ENCODE results near the gene ZYG11B. TPM values are rescaled to one million over a fixed set of nuclear protein-coding genes. Genes with fewer than 3 reads are reported as not detected.

ZYG11B gene
- total and polyA plus RNA-seq, 2 of the 13 experiments (the other 11 are each of a cell fraction or from before 2014, with no cell fraction given): 6.9 to 17.9 TPM

DNA sequence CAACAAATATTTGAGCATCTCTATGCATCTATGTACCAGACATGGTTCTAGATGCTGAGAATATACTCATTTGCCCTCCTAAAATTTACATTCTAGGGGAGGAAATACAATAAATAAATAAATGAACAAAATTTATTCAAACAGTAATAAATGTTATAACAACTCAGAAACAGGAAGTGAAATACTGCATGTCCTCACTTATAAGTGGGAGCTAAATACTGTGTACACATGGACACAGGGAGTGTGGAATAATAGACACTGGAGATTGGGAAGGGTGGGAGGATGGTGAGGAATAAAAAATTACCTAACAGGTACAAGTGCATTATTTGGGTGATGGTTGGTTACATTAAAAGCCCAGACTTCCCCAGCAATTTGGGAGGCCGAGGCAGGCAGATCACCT lies 32.4 kb upstream of the ZYG11B start:
- Histone ChIP-seq H3K9me3 (ENCODE audit: low read length) (no peaks in the 10 kb centered on the region), H3K9ac (ENCODE audit: insufficient read depth, low read depth, low read length) (no peak overlapping the region), H2AFZ (ENCODE audit: low read length) (no peak overlapping the region), H4K20me1 (ENCODE audit: insufficient read depth, low read length) (no peaks in the 10 kb centered on the region), H3K79me2 (ENCODE audit: insufficient read depth, low read length) (peaks cover 39% of the 10 kb centered on the region), H3K4me2 (ENCODE audit: low read depth, low read length) (no peak overlapping the region), H3K36me3 (replicated peaks in 1 of 2; ENCODE audit: control insufficient read depth in 1 of 2, insufficient read depth in 2 of 2, low read length in 2 of 2) (peaks cover 10 to 31% of the 10 kb centered on the region in 2 experiments), H3K4me3 (replicated peaks in 1 of 3; ENCODE audit: insufficient read depth in 1 of 3, low read depth in 2 of 3, low read length in 3 of 3) (no peak overlapping the region), H3K27me3 (ENCODE audit: control insufficient read depth in 1 of 2, insufficient read depth in 2 of 2, low read length in 2 of 2) (no peaks in the 10 kb centered on the region), H3K4me1 (ENCODE audit: insufficient read depth, low read length) (peaks cover 31% of the 10 kb centered on the region), H3K27ac (ENCODE audit: extremely low read length, insufficient read depth, low read length) (no peak overlapping the region)
- DNase-seq (ENCODE audit: low spot score) (no peak), ATAC-seq (no peak), FAIRE-seq (no peak)
- TF ChIP-seq SCMH1 (CRISPR knock-in tag; IDR thresholded peaks at IDR 0.05; ENCODE audit: borderline replicate concordance) (no peak), ZNF296 (CRISPR knock-in tag; conservative IDR thresholded peaks at IDR 0.05) (no peak), ARNT2 (CRISPR knock-in tag; IDR thresholded peaks at IDR 0.05; ENCODE audit: low read depth) (no peak), MEIS1 (CRISPR knock-in tag; IDR thresholded peaks at IDR 0.05; ENCODE audit: borderline replicate concordance) (no peak), FOXK2 (IDR thresholded peaks at IDR 0.05) (no peak), ZNF101 (CRISPR knock-in tag; IDR thresholded peaks at IDR 0.05; ENCODE audit: borderline replicate concordance, low read depth) (no peak)
- TF ChIP-seq, protein P1, sequence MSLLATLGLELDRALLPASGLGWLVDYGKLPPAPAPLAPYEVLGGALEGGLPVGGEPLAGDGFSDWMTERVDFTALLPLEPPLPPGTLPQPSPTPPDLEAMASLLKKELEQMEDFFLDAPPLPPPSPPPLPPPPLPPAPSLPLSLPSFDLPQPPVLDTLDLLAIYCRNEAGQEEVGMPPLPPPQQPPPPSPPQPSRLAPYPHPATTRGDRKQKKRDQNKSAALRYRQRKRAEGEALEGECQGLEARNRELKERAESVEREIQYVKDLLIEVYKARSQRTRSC (CRISPR knock-in tag; IDR thresholded peaks at IDR 0.05; ENCODE audit: low read depth): no peak
- ChIA-PET POLR2A (no interaction called here), CTCF (ENCODE audit: low intra/inter-chr PET ratio, low total read pairs) (no interaction called here)
- in situ Hi-C loops (cut with HindIII; ENCODE audit: extremely low pct_ligation_motif_present, low pct_unique_long_range_greater_than_20kb): no loop called here
- WGBS (ENCODE audit: low lambda C conversion rate): 100% methylated on average over 1 of the region's 1 CpG
- BruUV-seq (replicated peaks): no TSS peak
- intact Hi-C loops (cut with micrococcal nuclease; ENCODE audit: unreplicated experiment): no loop called here

DNA sequence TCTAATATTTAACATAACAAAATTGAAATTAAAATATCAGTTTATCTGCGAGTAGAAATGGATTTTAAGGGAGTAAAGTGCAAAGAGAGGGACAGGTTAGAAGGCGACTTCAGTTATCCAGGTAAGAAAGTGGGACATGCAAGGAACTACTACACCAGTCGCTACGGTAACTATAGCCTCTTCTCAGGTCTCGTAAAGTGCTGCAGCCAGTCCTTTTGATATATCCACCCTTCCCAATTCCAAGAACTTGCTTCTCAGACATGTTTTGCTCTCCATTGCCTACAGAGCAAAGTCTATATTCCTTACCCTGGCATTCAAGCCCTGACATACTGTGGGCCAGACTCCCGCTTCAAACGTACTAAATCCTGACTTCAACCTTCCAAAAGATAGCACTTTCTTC lies 30.6 kb upstream of the ZYG11B start:
- BruUV-seq (replicated peaks): no TSS peak
- Histone ChIP-seq H3K9ac (ENCODE audit: insufficient read depth, low read depth, low read length) (no peak overlapping the region), H3K36me3 (replicated peaks in 1 of 2; ENCODE audit: control insufficient read depth in 1 of 2, insufficient read depth in 2 of 2, low read length in 2 of 2) (peaks cover 9 to 21% of the 10 kb centered on the region in 2 experiments), H3K79me2 (ENCODE audit: insufficient read depth, low read length) (peaks cover 39% of the 10 kb centered on the region), H3K9me3 (ENCODE audit: low read length) (no peaks in the 10 kb centered on the region), H4K20me1 (ENCODE audit: insufficient read depth, low read length) (no peaks in the 10 kb centered on the region), H3K4me2 (ENCODE audit: low read depth, low read length) (peak overlapping the region; percentile 45; the same call in 1 of the 2 replicates), H3K4me3 (replicated peaks in 1 of 3; ENCODE audit: insufficient read depth in 1 of 3, low read depth in 2 of 3, low read length in 3 of 3) (no peak overlapping the region), H2AFZ (ENCODE audit: low read length) (no peak overlapping the region), H3K4me1 (ENCODE audit: insufficient read depth, low read length) (peaks cover 37% of the 10 kb centered on the region), H3K27me3 (ENCODE audit: control insufficient read depth in 1 of 2, insufficient read depth in 2 of 2, low read length in 2 of 2) (no peaks in the 10 kb centered on the region), H3K27ac (ENCODE audit: extremely low read length, insufficient read depth, low read length) (peak overlapping the region; percentile 13)
- ATAC-seq: no peak
- in situ Hi-C loops (cut with HindIII; ENCODE audit: extremely low pct_ligation_motif_present, low pct_unique_long_range_greater_than_20kb) (no loop called here), intact Hi-C loops (cut with micrococcal nuclease; ENCODE audit: unreplicated experiment) (no loop called here)
- no peak for DNase-seq (ENCODE audit: low spot score)
- POLR2A ChIA-PET: no interaction called here
- WGBS (ENCODE audit: low lambda C conversion rate): 94% methylated on average over 7 of the region's 7 CpGs
- CTCF ChIA-PET (ENCODE audit: low intra/inter-chr PET ratio, low total read pairs): no interaction called here
- no peak for FAIRE-seq
- TF ChIP-seq ZNF775 (CRISPR knock-in tag; IDR thresholded peaks at IDR 0.05; ENCODE audit: borderline replicate concordance) (no peak), BHLHE40 (IDR thresholded peaks at IDR 0.05; ENCODE audit: low read length) (no peak), MTF2 (CRISPR knock-in tag; IDR thresholded peaks at IDR 0.05; ENCODE audit: borderline replicate concordance) (no peak), ZNF558 (CRISPR knock-in tag; IDR thresholded peaks at IDR 0.05; ENCODE audit: borderline replicate concordance) (no peak), CAMTA2 (CRISPR knock-in tag; IDR thresholded peaks at IDR 0.05; ENCODE audit: borderline replicate concordance) (no peak), ZNF546 (CRISPR knock-in tag; conservative IDR thresholded peaks at IDR 0.05) (no peak), NCOA1 (CRISPR knock-in tag; IDR thresholded peaks at IDR 0.05) (no peak), FOXA3 (CRISPR knock-in tag; IDR thresholded peaks at IDR 0.05) (no peak)
- TF ChIP-seq, protein P2, sequence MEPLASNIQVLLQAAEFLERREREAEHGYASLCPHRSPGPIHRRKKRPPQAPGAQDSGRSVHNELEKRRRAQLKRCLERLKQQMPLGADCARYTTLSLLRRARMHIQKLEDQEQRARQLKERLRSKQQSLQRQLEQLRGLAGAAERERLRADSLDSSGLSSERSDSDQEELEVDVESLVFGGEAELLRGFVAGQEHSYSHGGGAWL (CRISPR knock-in tag; IDR thresholded peaks at IDR 0.05): no peak
- TF ChIP-seq, protein P3, sequence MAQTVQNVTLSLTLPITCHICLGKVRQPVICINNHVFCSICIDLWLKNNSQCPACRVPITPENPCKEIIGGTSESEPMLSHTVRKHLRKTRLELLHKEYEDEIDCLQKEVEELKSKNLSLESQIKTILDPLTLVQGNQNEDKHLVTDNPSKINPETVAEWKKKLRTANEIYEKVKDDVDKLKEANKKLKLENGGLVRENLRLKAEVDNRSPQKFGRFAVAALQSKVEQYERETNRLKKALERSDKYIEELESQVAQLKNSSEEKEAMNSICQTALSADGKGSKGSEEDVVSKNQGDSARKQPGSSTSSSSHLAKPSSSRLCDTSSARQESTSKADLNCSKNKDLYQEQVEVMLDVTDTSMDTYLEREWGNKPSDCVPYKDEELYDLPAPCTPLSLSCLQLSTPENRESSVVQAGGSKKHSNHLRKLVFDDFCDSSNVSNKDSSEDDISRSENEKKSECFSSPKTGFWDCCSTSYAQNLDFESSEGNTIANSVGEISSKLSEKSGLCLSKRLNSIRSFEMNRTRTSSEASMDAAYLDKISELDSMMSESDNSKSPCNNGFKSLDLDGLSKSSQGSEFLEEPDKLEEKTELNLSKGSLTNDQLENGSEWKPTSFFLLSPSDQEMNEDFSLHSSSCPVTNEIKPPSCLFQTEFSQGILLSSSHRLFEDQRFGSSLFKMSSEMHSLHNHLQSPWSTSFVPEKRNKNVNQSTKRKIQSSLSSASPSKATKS (CRISPR knock-in tag; IDR thresholded peaks at IDR 0.05): no peak

All from HepG2 (cell line).